Kidney epithelial cell (primary cell): ENCODE results near the gene ASAP2. TPM values are rescaled to one million over a fixed set of nuclear protein-coding genes. Genes with fewer than 3 reads are reported as not detected.
"Not testable (repeated sequence)": the region's sequence is repeated elsewhere in the genome, so short reads cannot be mapped to it uniquely, and the experiment has no call there.

Experiments
- DNase-seq: peaks from one replicate; pipeline ENCODE4 v3.0.0-alpha.2; 2010; ENCODE audit warnings: low read depth
- H3K27me3 ChIP-seq: 2 replicates; pipeline ENCODE4 v1.6.0; 2011; ENCODE audit warnings: low read length; ENCODE audit not compliant: control insufficient read depth, insufficient read depth
- H3K36me3 ChIP-seq: 2 replicates; pipeline ENCODE4 v1.5.1; 2011; ENCODE audit warnings: low read length; ENCODE audit not compliant: control insufficient read depth, insufficient read depth
- H3K4me3 ChIP-seq: 2 replicates; pipeline ENCODE4 v1.5.1; 2011; ENCODE audit warnings: low read depth, mild to moderate bottlenecking, control low read depth, low read length
- CTCF ChIP-seq: IDR thresholded peaks from 2 replicates; pipeline ENCODE4 v1.5.1; 2011; ENCODE audit warnings: mild to moderate bottlenecking, moderate library complexity, low read length, control low read depth, inconsistent platforms; ENCODE audit not compliant: insufficient read depth, poor library complexity, severe bottlenecking
- total RNA-seq: library from RNA; depleted of rRNA; stranded (reverse); fragments of >200 nt; gene quantifications from 2 replicates; pipeline ENCODE4 v1.2.3, GENCODE V29; 2015

Gene ASAP2
- total RNA-seq, 1 donor from 2014 or later, result 42.2 TPM

- Histone ChIP-seq H3K36me3 (no peaks in the 10 kb centered on the region), H3K4me3 (no peak overlapping the region), H3K27me3 (no peaks in the 10 kb centered on the region)
- TF ChIP-seq CTCF, result no peak
- DNase-seq, result no peak
Observed at GRCh38 chr2:9212661-9213411, 6.2 kb downstream of the ASAP2 start.

DNA sequence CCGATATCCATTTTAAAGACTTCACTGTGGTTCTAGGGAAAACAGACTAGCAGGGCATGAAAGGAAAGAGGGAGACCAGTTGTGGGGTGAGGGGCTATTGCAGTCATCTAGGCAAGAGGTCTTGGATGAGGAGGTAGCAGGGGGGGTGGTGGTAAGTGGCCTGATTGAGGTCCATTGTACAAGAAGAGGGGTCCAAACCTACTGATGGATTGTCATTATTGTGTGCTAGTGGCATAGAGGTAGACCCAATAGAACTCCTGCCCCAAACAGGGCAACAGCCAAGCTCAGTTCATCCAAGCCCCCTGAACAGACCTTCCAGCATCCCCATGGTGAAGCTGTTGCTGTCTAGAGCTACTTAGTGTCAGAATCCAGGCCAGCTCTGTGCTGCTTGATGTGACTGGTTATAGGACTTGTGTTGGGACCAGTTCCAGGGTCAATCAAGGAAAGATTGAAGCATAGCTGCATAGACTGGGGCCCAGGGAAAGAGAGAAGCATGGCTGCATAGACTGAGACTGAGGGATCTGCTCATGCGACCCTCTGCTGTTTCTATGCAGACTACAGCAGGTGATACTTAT is 7.0 kb downstream of the ASAP2 start:
- DNase-seq, result no peak
- H3K36me3 ChIP-seq, result no peaks in the 10 kb centered on the region
- no peaks in the 10 kb centered on the region for H3K27me3 ChIP-seq
- H3K4me3 ChIP-seq, result no peak overlapping the region
- no peak for TF ChIP-seq CTCF

DNA sequence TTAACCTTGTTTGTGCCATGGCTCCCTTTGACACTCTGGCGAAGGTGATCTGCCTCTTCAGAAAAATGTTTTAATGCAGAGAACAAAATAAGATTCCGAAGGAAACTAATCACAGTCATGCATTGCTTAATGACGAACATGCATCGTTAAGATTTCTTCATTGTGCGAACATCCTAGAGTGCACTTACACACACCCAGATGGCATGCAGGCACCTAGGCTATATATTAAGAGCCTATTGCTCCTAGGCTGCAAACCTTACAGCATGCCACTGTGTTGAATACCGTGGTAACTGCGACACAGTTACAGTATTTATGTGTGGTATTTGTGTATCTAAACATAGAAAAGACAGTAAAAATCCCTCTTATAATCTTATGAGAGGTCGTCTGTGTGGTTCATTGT is 8.3 kb downstream of the ASAP2 start:
- no peak for DNase-seq
- no peak overlapping the region for H3K4me3 ChIP-seq
- no peak for TF ChIP-seq CTCF
- H3K27me3 ChIP-seq, result no peaks in the 10 kb centered on the region
- H3K36me3 ChIP-seq, result no peaks in the 10 kb centered on the region

GRCh38 chr2:9215680-9216079 is 9.1 kb downstream of the ASAP2 start:
- Histone ChIP-seq H3K4me3 (no peak overlapping the region), H3K36me3 (no peaks in the 10 kb centered on the region), H3K27me3 (no peaks in the 10 kb centered on the region)
- DNase-seq, result no peak
- TF ChIP-seq CTCF, result no peak

GRCh38 chr2:9216143-9216542 is 9.5 kb downstream of the ASAP2 start:
- H3K36me3 ChIP-seq, H3K4me3 ChIP-seq, DNase-seq: not testable (repeated sequence)

GRCh38 chr2:9217838-9218770 is 11.5 kb downstream of the ASAP2 start:
- Histone ChIP-seq H3K4me3 (no peak overlapping the region), H3K36me3 (no peaks in the 10 kb centered on the region), H3K27me3 (no peaks in the 10 kb centered on the region)
- no peak for TF ChIP-seq CTCF
- DNase-seq, result no peak

More at GRCh38 chr2:9216143-9216542, 9.5 kb downstream of the ASAP2 start:
- H3K27me3 ChIP-seq, result not testable (repeated sequence)
